Left lung (tissue), 10 donors: ENCODE results near the gene TBCA. TPM values are rescaled to one million over a fixed set of nuclear protein-coding genes. Genes with fewer than 3 reads are reported as not detected.

Experiments
- ATAC-seq: fragments of 200-7000 bp; cut with Tn5 transposase; one replicate; pipeline ENCODE4 v1.9.1; 2020; ENCODE audit warnings: moderate library complexity
- DNase-seq, 4 donors: peaks; one replicate each; pipeline ENCODE4 v3.0.0-alpha.2; 2013 to 2020
- H3K27ac ChIP-seq, 2 donors: fragments of 200-600 bp; sonication (generic) in 1 of 2; one replicate each; pipeline versions ENCODE4 v1.5.0 to v1.8.0; 2020 to 2021
- H3K27me3 ChIP-seq, 2 donors: fragments of 200-600 bp; sonication (generic) in 1 of 2; one replicate each; pipeline versions ENCODE4 v1.5.0 to v1.8.0; 2020 to 2021
- H3K36me3 ChIP-seq, 2 donors: fragments of 200-600 bp; sonication (generic) in 1 of 2; one replicate each; pipeline versions ENCODE4 v1.5.0 to v1.8.0; 2020 to 2021
- H3K4me1 ChIP-seq, 2 donors: fragments of 200-600 bp; one replicate each; pipeline ENCODE4 v1.8.0; 2021
- H3K4me3 ChIP-seq, 2 donors: fragments of 200-600 bp; sonication (generic) in 1 of 2; one replicate each; pipeline versions ENCODE4 v1.5.0 to v1.8.0; 2020 to 2021; ENCODE audit warnings: mild to moderate bottlenecking in 1 of 2
- H3K9me3 ChIP-seq, 2 donors: fragments of 200-600 bp; sonication (generic) in 1 of 2; one replicate each; pipeline versions ENCODE4 v1.5.0 to v1.8.0; 2020 to 2021
- CTCF ChIP-seq, 2 donors: fragments of 200-600 bp; sonication (generic) in 1 of 2; IDR thresholded peaks; one replicate each; pipeline versions ENCODE4 v1.5.0 to v1.8.0; 2021; ENCODE audit warnings: antibody characterized with exemption in 2 of 2
- intact Hi-C, 2 donors: fragments of 100-400 bp; cut with DNase I; formaldehyde crosslinking; loops; one replicate each; pipeline versions ENCODE4 v1.11.2 to v1.14.2; 2022
- polyA plus RNA-seq, 6 donors: library from polyadenylated mRNA; unstranded; fragments of 120-200 nt; gene quantifications; one replicate each; pipeline ENCODE4 v1.2.1, GENCODE V29; 2013; ENCODE audit not compliant: insufficient read length in 6 of 6
- total RNA-seq, 2 donors: library from RNA; stranded (reverse); fragmentation: NEBNext Ultra II Directional; extraction: Animal tissue kit (Norgen Biotek cat#: 25700); gene quantifications; one replicate each; pipeline ENCODE4 v1.2.1, GENCODE V29; 2021
- donor health status: DM: no; HTN: yes; CAD: no.
- donor health status: DM: no; HTN: no; CAD: no.

The TBCA gene
- total and polyA plus RNA-seq, 8 donors: 117 to 315 (median 251) TPM

GRCh38 chr5:77812926-77813589, 36.9 kb upstream of the TBCA start:
- H3K27me3 ChIP-seq: no peaks in the 10 kb centered on the region
- no peak overlapping the region for H3K27ac ChIP-seq
- no peak overlapping the region for H3K4me3 ChIP-seq
- no peaks in the 10 kb centered on the region for H3K36me3 ChIP-seq
- peaks cover 0 to 16% of the 10 kb centered on the region in 2 donors for H3K9me3 ChIP-seq
- TF ChIP-seq CTCF (IDR thresholded peaks at IDR 0.05): no peak
- no peak for ATAC-seq
- H3K4me1 ChIP-seq: no peaks in the 10 kb centered on the region
- intact Hi-C loops: no loop called here
- no peak for DNase-seq

DNA sequence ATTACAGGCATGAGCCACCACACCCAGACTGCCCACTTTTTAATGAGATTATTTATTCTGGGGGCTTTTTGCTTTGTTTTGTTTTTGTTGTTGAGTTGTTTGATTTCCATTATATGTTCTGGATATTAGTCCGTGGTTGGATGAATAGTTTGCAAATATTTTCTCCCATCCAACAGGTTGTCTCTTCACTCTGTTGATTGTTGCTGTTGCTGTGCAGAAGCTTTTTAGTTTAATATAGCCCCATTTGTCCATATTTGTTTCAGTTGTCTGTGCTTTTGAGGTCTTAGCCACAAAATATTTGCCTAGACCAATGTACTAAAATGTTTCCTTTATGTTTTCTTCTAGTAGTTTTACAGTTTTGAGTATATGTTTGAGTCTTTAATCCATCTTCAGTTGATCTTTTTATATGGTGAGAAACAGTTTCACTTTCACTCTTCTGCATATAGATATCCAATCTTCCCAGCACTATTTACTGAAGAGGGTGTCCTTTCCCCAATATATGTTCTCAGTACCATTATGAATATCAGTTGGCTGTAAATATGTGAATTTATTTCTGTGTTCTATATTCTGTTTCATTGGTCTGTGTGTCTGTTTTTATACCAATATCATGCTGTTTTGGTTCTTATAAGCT, 30.2 kb upstream of the TBCA start:
- Histone ChIP-seq H3K27me3 (no peaks in the 10 kb centered on the region), H3K4me3 (no peak overlapping the region), H3K36me3 (no peaks in the 10 kb centered on the region), H3K4me1 (no peaks in the 10 kb centered on the region), H3K27ac (no peak overlapping the region), H3K9me3 (peaks cover 0 to 29% of the 10 kb centered on the region in 2 donors)
- intact Hi-C loops: no loop called here
- no peak for ATAC-seq
- no peak for TF ChIP-seq CTCF (IDR thresholded peaks at IDR 0.05)
- DNase-seq: no peak

DNA sequence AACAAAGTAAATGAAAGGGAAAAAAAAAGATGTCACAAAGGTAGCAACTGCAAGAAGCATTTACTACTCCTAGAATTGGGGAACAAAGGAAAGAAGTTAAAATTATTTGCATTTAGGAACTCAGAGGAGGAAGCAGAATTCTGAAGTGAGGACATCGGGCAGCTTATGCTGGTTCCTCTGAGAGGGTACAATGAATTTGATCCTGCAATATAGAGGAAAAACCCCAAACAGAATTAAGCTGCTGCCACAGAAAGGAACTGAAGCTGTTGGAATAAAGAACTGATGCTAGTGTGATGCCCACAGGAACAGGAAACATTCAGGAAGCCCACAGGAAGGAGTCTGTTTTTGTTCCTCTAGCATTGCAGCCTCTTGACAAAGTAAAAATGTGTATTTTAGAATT, 22.3 kb upstream of the TBCA start:
- ATAC-seq (no peak), DNase-seq (no peak)
- Histone ChIP-seq H3K27me3 (peaks cover 0 to 4% of the 10 kb centered on the region in 2 donors), H3K36me3 (no peaks in the 10 kb centered on the region), H3K4me3 (no peak overlapping the region), H3K27ac (no peak overlapping the region), H3K4me1 (no peaks in the 10 kb centered on the region), H3K9me3 (peaks cover 0 to 25% of the 10 kb centered on the region in 2 donors)
- intact Hi-C loops: no loop called here
- no peak for TF ChIP-seq CTCF (IDR thresholded peaks at IDR 0.05)

DNA sequence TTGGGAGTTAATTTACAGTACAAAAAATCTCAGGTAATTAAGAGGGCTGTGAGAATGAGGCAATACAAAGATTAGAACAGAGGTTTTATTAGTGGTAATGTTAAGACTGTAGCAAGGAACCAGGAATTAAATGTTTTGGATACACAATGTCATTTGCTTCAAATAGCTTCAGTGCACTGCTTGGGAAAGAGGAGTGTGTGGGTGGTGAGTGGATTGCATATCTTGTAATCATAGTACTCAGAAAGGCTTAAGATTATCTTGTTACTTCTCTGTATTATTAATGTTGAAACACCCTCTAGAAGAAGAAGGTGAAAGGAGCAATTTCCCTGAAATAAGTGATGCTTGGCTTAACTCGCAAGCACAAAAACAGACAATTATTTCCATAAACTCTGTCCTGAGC, 21.0 kb upstream of the TBCA start:
- no peak overlapping the region for H3K4me3 ChIP-seq
- peaks cover 0 to 19% of the 10 kb centered on the region in 2 donors for H3K9me3 ChIP-seq
- H3K4me1 ChIP-seq: no peaks in the 10 kb centered on the region
- intact Hi-C loops: no loop called here
- no peak for DNase-seq
- ATAC-seq: no peak
- no peaks in the 10 kb centered on the region for H3K36me3 ChIP-seq
- no peak for TF ChIP-seq CTCF (IDR thresholded peaks at IDR 0.05)
- H3K27ac ChIP-seq: no peak overlapping the region
- peaks cover 0 to 4% of the 10 kb centered on the region in 2 donors for H3K27me3 ChIP-seq

DNA sequence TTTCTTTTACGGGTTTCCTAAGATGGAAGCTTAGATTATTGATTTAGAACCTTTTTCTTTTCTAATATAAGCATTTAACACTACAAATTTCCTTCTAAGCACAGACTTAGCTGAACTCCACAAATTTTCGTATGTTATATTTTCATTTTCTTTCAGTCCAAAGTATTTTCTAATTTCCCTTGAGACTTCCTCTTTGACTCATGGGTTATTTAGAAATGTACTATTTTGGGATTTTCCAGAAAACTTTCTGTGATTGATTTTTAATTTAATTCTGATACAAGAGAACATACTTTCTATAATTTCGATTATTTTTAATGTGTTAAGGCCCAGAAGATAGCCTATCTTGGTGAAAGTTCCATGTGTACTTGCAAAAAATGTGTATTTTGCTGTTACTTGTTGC, 19.7 kb upstream of the TBCA start:
- no peak for ATAC-seq
- intact Hi-C loops: no loop called here
- Histone ChIP-seq H3K27ac (no peak overlapping the region), H3K9me3 (peaks cover 0 to 7% of the 10 kb centered on the region in 2 donors), H3K4me3 (no peak overlapping the region), H3K4me1 (no peaks in the 10 kb centered on the region), H3K36me3 (no peaks in the 10 kb centered on the region), H3K27me3 (peaks cover 0 to 4% of the 10 kb centered on the region in 2 donors)
- no peak for DNase-seq
- TF ChIP-seq CTCF (IDR thresholded peaks at IDR 0.05): no peak
